H1 (cell line): Measurements from ENCODE around the gene STIMATE. TPM values are rescaled to one million over a fixed set of nuclear protein-coding genes. Genes with fewer than 3 reads are reported as not detected.
A peak's percentile ranks its signal among the peaks of the same experiment; 100 is the strongest.

Experiments
- ATF3 ChIP-seq: IDR thresholded peaks from 2 replicates; pipeline ENCODE4 v1.6.1; 2011; ENCODE audit warnings: low read depth, mild to moderate bottlenecking, low read length; ENCODE audit not compliant: insufficient read depth
- BCL11A ChIP-seq, 2 experiments: IDR thresholded peaks; one replicate each; pipeline ENCODE4 v1.6.1; 2011; ENCODE audit warnings: low read depth in 2 of 2, low read length in 2 of 2, mild to moderate bottlenecking in 2 of 2
- BRCA1 ChIP-seq: IDR thresholded peaks from 2 replicates; pipeline ENCODE4 v1.6.1; 2012; ENCODE audit warnings: low read depth, low read length, improper control_type of control experiment
- CBX8 ChIP-seq: fragments of 300-800, 300-1000 bp; sonication (generic); IDR thresholded peaks from 2 replicates; pipeline ENCODE4 v1.7.1; 2016; ENCODE audit warnings: low read depth, low read length, borderline replicate concordance
- CTCF ChIP-seq, 3 experiments: IDR thresholded peaks; 1 replicate in 2 of 3; 2 replicates in 1 of 3; pipeline versions ENCODE4 v1.5.1 to v1.6.1; 2011; ENCODE audit warnings: low read length in 3 of 3, mild to moderate bottlenecking in 3 of 3, inconsistent platforms in 2 of 3, low read depth in 1 of 3, moderate library complexity in 1 of 3; ENCODE audit not compliant: insufficient read depth in 1 of 3; ENCODE audit errors: control extremely low read depth in 1 of 3
- E2F6 ChIP-seq: IDR thresholded peaks from 2 replicates; pipeline ENCODE4 v1.6.1; 2012; ENCODE audit warnings: inconsistent platforms
- HDAC6 ChIP-seq: IDR thresholded peaks from one replicate; pipeline ENCODE4 v1.7.1; 2012; ENCODE audit warnings: low read depth, mild to moderate bottlenecking, inconsistent platforms, low read length, moderate library complexity
- JUN ChIP-seq: IDR thresholded peaks from 2 replicates; pipeline ENCODE4 v1.6.1; 2011; ENCODE audit warnings: low read depth, mild to moderate bottlenecking, improper control_type of control experiment, low read length
- PHF8 ChIP-seq: fragments of 200-600 bp; sonication (generic); conservative IDR thresholded peaks from 2 replicates; pipeline ENCODE4 v1.7.1; 2012; ENCODE audit warnings: low read depth, mild to moderate bottlenecking, inconsistent platforms, low read length, moderate library complexity
- POLR2AphosphoS5 ChIP-seq: IDR thresholded peaks from 2 replicates; pipeline ENCODE4 v1.6.1; 2011; ENCODE audit warnings: low read depth, low read length
- POU5F1 ChIP-seq: IDR thresholded peaks from 2 replicates; pipeline ENCODE4 v1.6.1; 2011; ENCODE audit warnings: low read depth, mild to moderate bottlenecking, low read length, moderate library complexity
- SIN3A ChIP-seq, 2 experiments: IDR thresholded peaks in 1 of 2; conservative IDR thresholded peaks in 1 of 2; 2 replicates each; pipeline ENCODE4 v1.6.1; 2011 to 2012; ENCODE audit warnings: low read length in 2 of 2, improper control_type of control experiment in 1 of 2, low read depth in 1 of 2, mild to moderate bottlenecking in 1 of 2
- SIX5 ChIP-seq: IDR thresholded peaks from 2 replicates; pipeline ENCODE4 v1.6.1; 2011; ENCODE audit warnings: mild to moderate bottlenecking, low read depth, low read length
- SP2 ChIP-seq: IDR thresholded peaks from 2 replicates; pipeline ENCODE4 v1.6.1; 2012; ENCODE audit warnings: mild to moderate bottlenecking, low read length, inconsistent platforms
- SP4 ChIP-seq: IDR thresholded peaks from 2 replicates; pipeline ENCODE4 v1.6.1; 2012; ENCODE audit warnings: low read length, inconsistent platforms
- SUZ12 ChIP-seq: fragments of 200-600 bp; sonication (generic); IDR thresholded peaks from 2 replicates; pipeline ENCODE4 v1.6.1; 2012; ENCODE audit warnings: mild to moderate bottlenecking, inconsistent platforms, low read length, moderate library complexity, mixed read lengths
- TAF1 ChIP-seq: IDR thresholded peaks from 2 replicates; pipeline ENCODE4 v1.6.1; 2011; ENCODE audit warnings: mild to moderate bottlenecking, low read depth, low read length
- TAF7 ChIP-seq: optimal IDR thresholded peaks from 2 replicates; pipeline ENCODE3; 2011; ENCODE audit warnings: low read depth, mild to moderate bottlenecking, inconsistent platforms, low read length, moderate library complexity, borderline replicate concordance
- TBP ChIP-seq: IDR thresholded peaks from 2 replicates; pipeline ENCODE4 v1.6.1; 2011; ENCODE audit warnings: low read depth, low read length, improper control_type of control experiment
- TEAD4 ChIP-seq: IDR thresholded peaks from 2 replicates; pipeline ENCODE4 v1.6.1; 2012; ENCODE audit warnings: low read depth, low read length, inconsistent platforms, mixed read lengths
- polyA plus RNA-seq, 7 experiments: library from polyadenylated mRNA; depleted of rRNA in 3 of 7; stranded (reverse) in 5 of 7; unstranded in 2 of 7; fragments of >200 nt in 5 of 7; fragments of 200-250 nt in 2 of 7; gene quantifications; 1 replicate in 5 of 7; 2 replicates in 1 of 7; 4 replicates in 1 of 7; pipeline versions ENCODE4 v1.2.1 to v1.2.3, GENCODE V29; 2011 to 2013; ENCODE audit warnings: missing spikeins in 2 of 7, mixed read lengths in 2 of 7
- total RNA-seq: library from RNA; stranded (reverse); fragmentation: NEBNext Ultra II Directional; extraction: Animal tissue kit (Norgen Biotek cat#: 25700); gene quantifications from 2 replicates; pipeline ENCODE4 v1.2.1, GENCODE V29; 2021

STIMATE gene
- total and polyA plus RNA-seq, 2 of the 8 experiments (the other 6 are each of a cell fraction or from before 2014, with no cell fraction given) = 17.5 to 22.1 TPM

GRCh38 chr3:52897130-52898122, at the start of gene STIMATE (continued):
- no peak for TF ChIP-seq CTCF (IDR thresholded peaks at IDR 0.05; ENCODE audit: control extremely low read depth in 1 of 3, insufficient read depth in 1 of 3, low read depth in 1 of 3, low read length in 3 of 3)
- 0 out of 2 replicates have a peak, but pooled peaks have one; percentile 39 for TF ChIP-seq POLR2AphosphoS5
- no peak for TF ChIP-seq BRCA1
- TF ChIP-seq SUZ12 = no peak
- TF ChIP-seq TEAD4 = no peak
- no peak for TF ChIP-seq POU5F1
- TF ChIP-seq BCL11A (IDR thresholded peaks at IDR 0.05; ENCODE audit: low read depth in 2 of 2, low read length in 2 of 2) = no peak
- TF ChIP-seq ATF3 = no peak
- no peak for TF ChIP-seq SP2
- no peak for TF ChIP-seq HDAC6
- no peak for TF ChIP-seq SIN3A (conservative IDR thresholded peaks at IDR 0.05 in 1 of 2, IDR thresholded peaks at IDR 0.05 in 1 of 2; ENCODE audit: low read depth in 1 of 2, low read length in 2 of 2)
- no peak for TF ChIP-seq SIX5
- no peak for TF ChIP-seq E2F6
- TF ChIP-seq TAF1 = peak; percentile 50; the same call in 1 of the 2 replicates
- no peak for TF ChIP-seq SP4
- TF ChIP-seq TAF7 = no peak
- TF ChIP-seq PHF8 = peak; percentile 51
- TF ChIP-seq TBP = peak; percentile 31; the same call in 1 of the 2 replicates
- TF ChIP-seq CBX8 = no peak
- TF ChIP-seq JUN = no peak
